HG03558 (cell line): Measurements from ENCODE around the gene CYP1B1.
"Not testable (repeated sequence)": the region's sequence is repeated elsewhere in the genome, so short reads cannot be mapped to it uniquely, and the experiment has no call there.

Experiments
- ATAC-seq: cut with Tn5 transposase; IDR thresholded peaks from one replicate; pipeline ENCODE4 v1.9.1; 2021; ENCODE audit warnings: moderate number of reproducible peaks; ENCODE audit not compliant: unreplicated experiment; ENCODE audit errors: extremely low read depth

Gene CYP1B1

DNA sequence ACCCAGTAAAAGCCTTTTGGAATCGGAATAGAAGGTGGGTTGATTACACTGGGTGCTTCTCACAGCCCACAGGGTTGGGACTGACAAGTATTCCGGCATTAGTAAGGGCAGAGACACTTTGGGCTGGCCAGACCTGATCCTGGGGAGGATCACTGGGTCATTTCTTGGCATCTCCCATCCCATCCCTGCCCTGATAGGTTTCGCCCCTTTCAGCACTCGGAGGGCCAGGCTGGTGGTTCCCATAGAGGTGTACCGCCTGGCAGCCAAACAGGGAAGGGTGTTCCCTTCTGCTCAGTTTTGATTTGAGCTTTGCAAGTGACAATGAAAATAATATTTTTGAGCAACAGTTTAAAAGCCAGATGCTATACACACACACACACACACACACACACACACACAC lies 37.3 kb downstream of the CYP1B1 start:
- ATAC-seq: no peak

- peak; percentile 44 for ATAC-seq
Measured at GRCh38 chr2:38037757-38038621, 38.0 kb downstream of the CYP1B1 start.

DNA sequence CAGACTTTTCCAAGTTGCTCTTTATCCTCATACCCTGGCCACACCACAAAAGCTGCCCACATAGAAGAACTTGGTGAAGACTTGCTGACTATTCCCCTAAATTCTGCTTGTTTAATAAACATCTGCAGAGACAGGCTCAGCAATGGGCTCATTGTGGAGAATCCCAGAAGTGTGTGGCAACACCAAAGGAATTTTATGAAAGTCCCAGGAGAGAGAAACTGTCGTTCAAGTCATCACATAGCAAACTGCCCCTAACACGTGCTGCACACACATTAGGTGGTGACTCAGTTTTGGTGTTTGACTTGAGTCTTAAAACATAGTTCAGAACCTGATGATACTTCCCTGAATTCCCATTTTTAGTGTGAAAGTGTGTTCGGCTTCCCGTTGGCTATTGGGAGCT lies 38.6 kb downstream of the CYP1B1 start:
- ATAC-seq: no peak

GRCh38 chr2:38035968-38036367 lies 40.0 kb downstream of the CYP1B1 start:
- no peak for ATAC-seq

- ATAC-seq: no peak
Measured at GRCh38 chr2:38033646-38034045, 42.3 kb downstream of the CYP1B1 start.

GRCh38 chr2:38032946-38033345 lies 43.0 kb downstream of the CYP1B1 start:
- ATAC-seq: no peak

GRCh38 chr2:38030635-38031355 lies 45.2 kb downstream of the CYP1B1 start:
- ATAC-seq: no peak

DNA sequence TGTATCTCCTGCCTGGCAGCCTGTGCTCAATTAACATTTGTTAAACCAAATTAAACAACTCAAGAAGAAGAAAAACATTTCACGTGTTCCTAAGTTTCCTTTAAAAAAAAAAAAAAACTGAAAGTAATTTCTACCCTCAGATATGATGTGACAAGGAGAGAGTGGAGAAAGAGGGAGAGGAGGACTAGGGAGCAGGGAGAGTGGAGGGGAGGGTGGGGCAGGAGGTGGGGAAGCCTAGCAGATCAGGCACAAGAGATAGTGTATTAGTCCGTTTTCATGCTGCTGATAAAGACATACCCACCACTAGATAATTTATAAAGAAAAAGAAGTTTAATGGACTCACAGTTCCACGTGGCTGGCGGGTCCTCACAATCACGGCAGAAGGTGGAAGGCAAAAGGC lies 46.4 kb downstream of the CYP1B1 start:
- ATAC-seq: no peak

- no peak for ATAC-seq
Measured at GRCh38 chr2:38028829-38029228, 47.1 kb downstream of the CYP1B1 start.

DNA sequence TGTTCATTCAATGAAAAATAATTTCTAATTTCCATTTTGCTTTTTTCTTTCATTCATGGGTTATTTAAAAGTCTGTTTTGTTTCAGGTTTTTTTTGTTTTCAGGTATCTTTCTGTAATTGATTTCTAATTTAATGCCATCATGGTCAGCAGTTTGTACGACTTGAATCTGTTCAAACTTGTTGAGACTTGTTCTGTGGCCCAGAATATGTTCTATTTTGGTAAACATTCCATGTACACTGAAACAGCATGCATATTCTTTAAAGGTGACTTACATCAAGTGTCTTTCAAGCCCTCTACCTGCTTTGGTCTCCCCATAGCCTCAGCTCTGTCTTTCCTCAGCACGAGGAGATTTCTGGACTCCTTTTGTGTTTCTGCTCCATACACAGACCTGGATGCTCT lies 49.1 kb downstream of the CYP1B1 start:
- ATAC-seq: no peak

DNA sequence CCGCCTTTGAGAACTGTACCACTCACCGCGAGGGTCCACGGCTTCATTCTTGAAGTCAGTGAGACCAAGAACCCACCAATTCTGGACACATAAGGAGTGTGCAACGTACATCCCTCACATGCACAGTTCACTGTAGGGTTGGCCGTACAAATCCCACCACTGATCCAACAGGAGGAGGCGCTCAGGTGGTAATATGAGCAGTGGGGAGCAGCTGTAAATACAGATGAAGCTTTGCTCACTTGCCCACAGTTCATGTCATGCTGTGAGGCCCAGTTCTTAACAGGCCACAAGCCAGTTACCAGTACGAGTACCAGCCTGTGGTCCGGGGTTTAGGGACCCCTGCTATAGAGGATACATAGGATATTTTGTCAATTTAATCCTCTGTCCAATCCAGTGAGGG lies 54.4 kb downstream of the CYP1B1 start:
- ATAC-seq: no peak

DNA sequence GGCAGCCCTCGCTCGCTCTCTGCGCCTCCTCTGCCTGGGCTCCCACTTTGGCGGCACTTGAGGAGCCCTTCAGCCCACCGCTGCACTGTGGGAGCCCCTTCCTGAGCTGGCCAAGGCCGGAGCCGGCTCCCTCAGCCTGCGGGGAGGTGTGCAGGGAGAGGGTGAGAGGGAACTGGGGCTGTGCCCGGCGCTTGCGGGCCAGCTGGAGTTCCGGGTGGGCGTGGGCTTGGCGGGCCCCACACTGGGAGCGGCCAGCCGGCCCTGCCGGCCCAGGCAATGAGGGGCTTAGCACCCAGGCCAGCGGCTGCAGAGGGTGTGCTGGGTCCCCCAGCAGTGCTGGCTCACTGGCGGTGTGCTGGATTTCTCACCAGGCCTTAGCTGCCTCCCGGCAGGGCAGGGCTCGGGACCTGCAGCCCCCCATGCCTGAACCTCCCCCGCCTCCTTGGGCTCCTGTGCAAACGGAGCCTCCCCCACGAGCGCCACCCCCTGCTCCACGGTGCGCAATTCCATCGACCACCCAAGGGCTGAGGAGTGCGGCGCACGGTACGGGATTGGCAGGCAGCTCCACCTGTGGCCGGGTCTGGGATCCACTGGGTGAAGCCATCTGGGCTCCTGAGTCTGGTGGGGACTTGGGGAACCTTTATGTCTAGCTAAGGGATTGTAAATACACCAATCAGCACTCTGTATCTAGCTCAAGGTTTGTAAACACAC lies 55.4 kb downstream of the CYP1B1 start:
- ATAC-seq: not testable (repeated sequence)

DNA sequence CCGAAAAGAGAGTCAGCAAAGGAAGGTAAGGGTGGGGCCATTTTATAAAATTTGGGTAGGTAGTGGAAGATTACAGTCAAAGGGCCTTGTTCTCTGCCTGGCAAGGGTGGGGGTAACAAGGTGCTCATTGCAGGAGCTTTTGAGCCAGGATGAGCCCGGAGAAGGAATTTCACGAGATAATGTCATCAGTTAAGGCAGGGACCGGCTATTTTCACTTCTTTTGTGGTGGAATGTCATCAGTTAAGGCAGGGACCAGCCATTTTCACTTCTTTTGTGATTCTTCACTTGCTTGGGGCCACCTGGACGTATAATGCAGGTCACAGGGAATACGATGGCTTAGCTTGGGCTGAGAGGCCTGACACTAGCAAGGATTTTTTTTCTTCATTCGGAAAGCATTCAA lies 58.1 kb downstream of the CYP1B1 start:
- ATAC-seq: no peak
